K562 (cell line): Measurements from ENCODE around the gene TMEM143. TPM values are rescaled to one million over a fixed set of nuclear protein-coding genes. Genes with fewer than 3 reads are reported as not detected.

Experiments
- BRF1 ChIP-seq: IDR thresholded peaks from 3 replicates; pipeline ENCODE4 v1.6.1; 2011; ENCODE audit warnings: borderline replicate concordance, mild to moderate bottlenecking; ENCODE audit not compliant: insufficient read length; ENCODE audit errors: extremely low read depth
- BRF2 ChIP-seq: IDR thresholded peaks from 3 replicates; pipeline ENCODE4 v1.6.1; 2011; ENCODE audit warnings: borderline replicate concordance, mild to moderate bottlenecking; ENCODE audit not compliant: insufficient read length, insufficient read depth
- DNMT1 ChIP-seq: fragments of 450-650 bp; IDR thresholded peaks from 2 replicates; pipeline ENCODE4 v1.6.1; 2016; ENCODE audit warnings: antibody characterized with exemption, mild to moderate bottlenecking
- HES1 ChIP-seq: fragments of 450-650 bp; IDR thresholded peaks from 2 replicates; pipeline ENCODE4 v1.6.1; 2016; ENCODE audit warnings: low read depth, mild to moderate bottlenecking, moderate library complexity
- HOXB6 ChIP-seq: fragments of 250-450 bp; sonication (Bioruptor Pico); IDR thresholded peaks from 2 replicates; pipeline ENCODE4 v1.5.1; 2022; ENCODE audit warnings: mild to moderate bottlenecking, borderline replicate concordance
- NBN ChIP-seq: fragments of 450-650 bp; IDR thresholded peaks from 2 replicates; pipeline ENCODE4 v1.6.1; 2016; ENCODE audit warnings: low read depth, mild to moderate bottlenecking
- POLR2AphosphoS2 ChIP-seq: IDR thresholded peaks from 2 replicates; pipeline ENCODE4 v1.6.1; 2012; ENCODE audit warnings: low read length, improper control_type of control experiment
- PRPF4 ChIP-seq: fragments of 200-400 bp; formaldehyde crosslinking; IDR thresholded peaks from one replicate; pipeline ENCODE4 v1.6.1; 2017; ENCODE audit warnings: low read length, low read depth, mild to moderate bottlenecking; ENCODE audit not compliant: insufficient read depth, poor library complexity, severe bottlenecking
- REST ChIP-seq, 2 experiments: fragments of 450-650 bp; formaldehyde crosslinking in 1 of 2; IDR thresholded peaks; 2 replicates each; pipeline versions ENCODE4 v1.4.0 to v1.6.1; 2014 to 2020; ENCODE audit warnings: mild to moderate bottlenecking in 2 of 2, borderline replicate concordance in 1 of 2, low read depth in 1 of 2
- VEZF1 ChIP-seq: fragments of 200-800 bp; sonication (Bioruptor generic); IDR thresholded peaks from 2 replicates; pipeline ENCODE4 v1.6.1; 2017; ENCODE audit warnings: missing genetic modification characterization, missing compliant biosample characterization
- ZC3H4 ChIP-seq: sonication (generic); formaldehyde crosslinking; IDR thresholded peaks from 2 replicates; pipeline ENCODE4 v1.9.0; 2021; ENCODE audit warnings: missing genetic modification reagents, borderline replicate concordance
- ZNF140 ChIP-seq: fragments of 250-450 bp; sonication (Bioruptor Pico); IDR thresholded peaks from 2 replicates; pipeline ENCODE4 v1.8.0; 2021; ENCODE audit warnings: moderate library complexity, mild to moderate bottlenecking, inconsistent platforms
- polyA plus RNA-seq, 8 experiments: library from polyadenylated mRNA; depleted of rRNA in 4 of 8; stranded (reverse) in 5 of 8; unstranded in 3 of 8; fragments of >200 nt; fragmentation: Nextera tagmentation in 2 of 8; fragmentation: Illumina TruSeq in 1 of 8; extraction: Ambion mirVana in 2 of 8; extraction: Trizol in 1 of 8; gene quantifications; 2 replicates each; pipeline versions ENCODE4 v1.2.1 to v1.2.3, GENCODE V29; 2011 to 2014; ENCODE audit warnings: inconsistent platforms in 1 of 8, missing spikeins in 1 of 8
- total RNA-seq, 7 experiments: library from RNA; depleted of rRNA in 6 of 7; stranded (reverse); fragments of >200 nt in 6 of 7; fragmentation: Illumina TruSeq in 2 of 7; extraction: Trizol in 2 of 7; gene quantifications; 2 replicates each; pipeline versions ENCODE4 v1.2.1 to v1.2.3, GENCODE V29; 2011 to 2021; ENCODE audit warnings: low replicate concordance in 1 of 7
- TF ChIP-seq, protein P1 (sequence below): fragments of 250-450 bp; sonication (Bioruptor Pico); IDR thresholded peaks from 2 replicates; pipeline ENCODE4 v1.5.0; 2021; ENCODE audit warnings: mild to moderate bottlenecking, borderline replicate concordance

The TMEM143 gene
- total and polyA plus RNA-seq, 9 of the 15 experiments (the other 6 are each of a cell fraction or from before 2014, with no cell fraction given): 0.66 to 8.8 (median 4.3) TPM

DNA sequence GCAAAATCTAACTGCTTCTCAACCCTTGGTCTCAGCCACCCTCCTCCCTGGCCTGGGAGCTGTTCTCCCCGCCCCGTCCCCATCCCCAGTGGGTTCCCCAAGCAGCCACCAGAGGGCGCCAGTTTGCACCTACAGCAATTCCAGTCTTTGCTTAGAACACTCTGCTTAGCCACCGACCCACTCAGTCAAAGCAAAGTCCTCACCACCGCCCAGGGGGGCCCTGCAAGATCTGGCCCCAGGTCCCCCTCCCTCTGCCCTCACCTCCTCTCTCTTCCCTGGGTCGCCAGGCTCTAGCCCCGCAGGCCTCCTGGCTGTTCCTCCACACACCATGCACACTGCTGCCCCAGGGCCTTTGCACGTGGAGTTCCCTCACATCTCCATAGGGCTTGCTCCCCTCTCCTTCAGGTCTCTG, 12.4 kb downstream of the TMEM143 start (continued):
- peak; percentile 51; the same call in 1 of the 2 replicates for TF ChIP-seq REST (IDR thresholded peaks at IDR 0.05; ENCODE audit: borderline replicate concordance)
- no peak for TF ChIP-seq REST (CRISPR knock-in tag; IDR thresholded peaks at IDR 0.05; ENCODE audit: low read depth)
- no peak for TF ChIP-seq HES1
- TF ChIP-seq HOXB6 (CRISPR knock-in tag): no peak
- TF ChIP-seq POLR2AphosphoS2: no peak
- no peak for TF ChIP-seq PRPF4
- TF ChIP-seq, protein P1, sequence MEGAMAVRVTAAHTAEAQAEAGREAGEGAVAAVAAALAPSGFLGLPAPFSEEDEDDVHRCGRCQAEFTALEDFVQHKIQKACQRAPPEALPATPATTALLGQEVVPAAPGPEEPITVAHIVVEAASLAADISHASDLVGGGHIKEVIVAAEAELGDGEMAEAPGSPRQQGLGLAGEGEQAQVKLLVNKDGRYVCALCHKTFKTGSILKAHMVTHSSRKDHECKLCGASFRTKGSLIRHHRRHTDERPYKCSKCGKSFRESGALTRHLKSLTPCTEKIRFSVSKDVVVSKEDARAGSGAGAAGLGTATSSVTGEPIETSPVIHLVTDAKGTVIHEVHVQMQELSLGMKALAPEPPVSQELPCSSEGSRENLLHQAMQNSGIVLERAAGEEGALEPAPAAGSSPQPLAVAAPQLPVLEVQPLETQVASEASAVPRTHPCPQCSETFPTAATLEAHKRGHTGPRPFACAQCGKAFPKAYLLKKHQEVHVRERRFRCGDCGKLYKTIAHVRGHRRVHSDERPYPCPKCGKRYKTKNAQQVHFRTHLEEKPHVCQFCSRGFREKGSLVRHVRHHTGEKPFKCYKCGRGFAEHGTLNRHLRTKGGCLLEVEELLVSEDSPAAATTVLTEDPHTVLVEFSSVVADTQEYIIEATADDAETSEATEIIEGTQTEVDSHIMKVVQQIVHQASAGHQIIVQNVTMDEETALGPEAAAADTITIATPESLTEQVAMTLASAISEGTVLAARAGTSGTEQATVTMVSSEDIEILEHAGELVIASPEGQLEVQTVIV (CRISPR knock-in tag): no peak
- no peak for TF ChIP-seq ZC3H4 (CRISPR knock-in tag)
- TF ChIP-seq DNMT1: no peak
- no peak for TF ChIP-seq ZNF140 (CRISPR knock-in tag)
- TF ChIP-seq NBN: peak; percentile 39; the same call in 1 of the 2 replicates
- peak; percentile 68 for TF ChIP-seq VEZF1 (CRISPR knock-in tag)
- no peak for TF ChIP-seq BRF1
- no peak for TF ChIP-seq BRF2
